Measurements from ENCODE around the gene OR5I1.
A peak's percentile ranks its signal among the peaks of the same experiment; 100 is the strongest.
"Not testable (repeated sequence)": the region's sequence is repeated elsewhere in the genome, so short reads cannot be mapped to it uniquely, and the experiment has no call there.

Gene OR5I1

GRCh38 chr11:55936300-55936699 is at the start of gene OR5I1:
Gene OR5I1 (minus strand): TSS chr11:55936400. CDS start chr11:55936400, 0 bp downstream.
- DNase-seq, result no peak

- no peak for DNase-seq
Observed at GRCh38 chr11:55970935-55971334, 34.7 kb upstream of the OR5I1 start.

- DNase-seq, result no peak
Observed at GRCh38 chr11:55969845-55970244, 33.6 kb upstream of the OR5I1 start, which contains the start of gene OR10AG1. Gene OR10AG1 (minus strand): TSS chr11:55969945. CDS start chr11:55969907, 38 bp downstream.

- DNase-seq, result no peak
Observed at GRCh38 chr11:55967914-55968313, 31.7 kb upstream of the OR5I1 start.

GRCh38 chr11:55966391-55966790 is 30.2 kb upstream of the OR5I1 start:
- DNase-seq, result no peak

GRCh38 chr11:55956521-55956920 is 20.3 kb upstream of the OR5I1 start:
- no peak for DNase-seq

GRCh38 chr11:55949330-55949729 is 13.1 kb upstream of the OR5I1 start:
- no peak for DNase-seq

- peak; percentile 4 to 65 for DNase-seq
Observed at GRCh38 chr11:55942785-55943392, 6.7 kb upstream of the OR5I1 start.

GRCh38 chr11:55920537-55920936 is 15.7 kb downstream of the OR5I1 start:
- DNase-seq, result no peak

- DNase-seq, result no peak
Observed at GRCh38 chr11:55914482-55914881, 21.7 kb downstream of the OR5I1 start, which contains the start of gene OR5W2. Gene OR5W2 (minus strand): TSS chr11:55914582. CDS start chr11:55914582, 0 bp downstream.

- DNase-seq, result no peak
Observed at GRCh38 chr11:55902308-55902707, 33.9 kb downstream of the OR5I1 start.

- no peak for DNase-seq
Observed at GRCh38 chr11:55895216-55895615, 41.0 kb downstream of the OR5I1 start.

- not testable (repeated sequence) for DNase-seq
Observed at GRCh38 chr11:55885481-55885880, 50.7 kb downstream of the OR5I1 start.
